GM12878 (cell line): Measurements from ENCODE around the gene BUB1B. TPM values are rescaled to one million over a fixed set of nuclear protein-coding genes. Genes with fewer than 3 reads are reported as not detected.

Experiments
- ATAC-seq: fragments of 200-7000 bp; cut with Tn5 transposase; 3 replicates; pipeline ENCODE4 v1.9.1; 2020; ENCODE audit warnings: mild to moderate bottlenecking, moderate library complexity
- BruUV-seq: library from RNA; stranded (reverse); fragments of 400-500 nt; replicated peaks from 2 replicates; lab custom pipeline; 2021; lab: Mats Ljungman, UMichigan
- CTCF ChIA-PET: fragments of 300-600 bp; sonication (Branson Sonifier 250); formaldehyde crosslinking; extraction: SDS; loops from one replicate; lab custom pipeline; 2021; ENCODE audit warnings: inconsistent platforms; lab: Yijun Ruan, JAX
- POLR2A ChIA-PET: fragments of 350-600 bp; formaldehyde crosslinking; extraction: SDS; loops from one replicate; lab custom pipeline; 2021; ENCODE audit warnings: inconsistent platforms; lab: Charles Lee
- RAD21 ChIA-PET: fragments of 300-600 bp; sonication (Branson Sonifier 250); formaldehyde crosslinking; loops from one replicate; lab custom pipeline; 2023; ENCODE audit warnings: antibody characterized with exemption; ENCODE audit not compliant: unreplicated experiment; lab: Charles Lee
- SMC1A ChIA-PET: fragments of 300-600 bp; sonication (Branson Sonifier 250); formaldehyde crosslinking; loops from one replicate; lab custom pipeline; 2023; ENCODE audit not compliant: unreplicated experiment, uncharacterized antibody; lab: Charles Lee
- DNase-seq: peaks from one replicate; pipeline ENCODE4 v3.0.0-alpha.2; 2011; ENCODE audit warnings: low read depth, low spot score
- FAIRE-seq: peaks from 3 replicates; lab custom pipeline; 2011; peaks lifted over from hg19 to GRCh38; lab: Jason Lieb, UNC
- H2AFZ ChIP-seq: 2 replicates; pipeline ENCODE4 v1.6.0; 2011; ENCODE audit warnings: low read depth, low read length, control low read depth; ENCODE audit not compliant: control insufficient read depth
- H3K27ac ChIP-seq: 2 replicates; pipeline ENCODE4 v1.5.1; 2011; ENCODE audit warnings: control low read depth; ENCODE audit not compliant: control insufficient read depth, insufficient read depth
- H3K27me3 ChIP-seq, 2 experiments: replicated peaks in 1 of 2; 2 replicates each; pipeline versions ENCODE4 v1.6.0 to v1.6.1; 2011; ENCODE audit warnings: low read length in 1 of 2; ENCODE audit not compliant: control insufficient read depth in 2 of 2, insufficient read depth in 2 of 2
- H3K36me3 ChIP-seq, 2 experiments: 2 replicates each; pipeline ENCODE4 v1.5.1; 2011; ENCODE audit warnings: low read length in 1 of 2; ENCODE audit not compliant: control insufficient read depth in 2 of 2, insufficient read depth in 2 of 2
- H3K4me1 ChIP-seq: 2 replicates; pipeline ENCODE4 v1.6.1; 2011; ENCODE audit warnings: mild to moderate bottlenecking, low read length, moderate library complexity, mixed read lengths; ENCODE audit not compliant: control insufficient read depth, insufficient read depth
- H3K4me2 ChIP-seq: 2 replicates; pipeline ENCODE4 v1.6.0; 2011; ENCODE audit warnings: control low read depth; ENCODE audit not compliant: control insufficient read depth, insufficient read depth
- H3K4me3 ChIP-seq: fragments of 200-600 bp; sonication (generic); 2 replicates; pipeline ENCODE4 v1.5.1; 2016
- H3K79me2 ChIP-seq: 2 replicates; pipeline ENCODE4 v1.6.0; 2011; ENCODE audit warnings: low read length; ENCODE audit not compliant: control insufficient read depth, insufficient read depth
- H3K9ac ChIP-seq: 2 replicates; pipeline ENCODE4 v1.8.0; 2011; ENCODE audit warnings: low read length, control low read depth, mixed read lengths; ENCODE audit not compliant: control insufficient read depth, insufficient read depth
- H3K9me3 ChIP-seq: replicated peaks from 3 replicates; pipeline ENCODE4 v1.5.1; 2011; ENCODE audit warnings: mild to moderate bottlenecking, low read length; ENCODE audit not compliant: control insufficient read depth, insufficient read depth
- H4K20me1 ChIP-seq: 2 replicates; pipeline ENCODE4 v1.6.0; 2011; ENCODE audit not compliant: control insufficient read depth, insufficient read depth
- BRCA1 ChIP-seq: IDR thresholded peaks from 2 replicates; pipeline ENCODE4 v1.6.1; 2011; ENCODE audit warnings: low read depth, low read length, improper control_type of control experiment
- FOXM1 ChIP-seq: IDR thresholded peaks from 2 replicates; pipeline ENCODE4 v1.6.1; 2012; ENCODE audit warnings: low read depth, mild to moderate bottlenecking, inconsistent platforms, low read length, moderate library complexity
- KDM1A ChIP-seq: fragments of 200-600 bp; sonication (generic); IDR thresholded peaks from 2 replicates; pipeline ENCODE4 v1.6.1; 2016; ENCODE audit warnings: borderline replicate concordance
- KLF5 ChIP-seq: fragments of 450-650 bp; IDR thresholded peaks from 2 replicates; pipeline ENCODE4 v1.6.1; 2014; ENCODE audit warnings: mild to moderate bottlenecking; ENCODE audit not compliant: partially characterized antibody
- MEF2B ChIP-seq: fragments of 450-650 bp; IDR thresholded peaks from 2 replicates; pipeline ENCODE4 v1.6.1; 2018; ENCODE audit warnings: mild to moderate bottlenecking, moderate library complexity; ENCODE audit not compliant: partially characterized antibody, poor library complexity, severe bottlenecking
- MTA3 ChIP-seq: IDR thresholded peaks from 2 replicates; pipeline ENCODE4 v1.6.1; 2012; ENCODE audit warnings: low read length, inconsistent platforms, borderline replicate concordance
- NRF1 ChIP-seq: conservative IDR thresholded peaks from 2 replicates; pipeline ENCODE4 v1.6.1; 2011; ENCODE audit warnings: mild to moderate bottlenecking, low read depth, low read length, improper control_type of control experiment
- RUNX3 ChIP-seq: IDR thresholded peaks from 2 replicates; pipeline ENCODE4 v1.6.1; 2012; ENCODE audit warnings: low read length, inconsistent platforms
- SPI1 ChIP-seq: IDR thresholded peaks from 2 replicates; pipeline ENCODE4 v1.6.1; 2011; ENCODE audit warnings: low read depth, mild to moderate bottlenecking, low read length, moderate library complexity, borderline replicate concordance; ENCODE audit not compliant: insufficient read depth
- SRF ChIP-seq, 2 experiments: IDR thresholded peaks; 2 replicates each; pipeline ENCODE4 v1.6.1; 2011; ENCODE audit warnings: low read depth in 2 of 2, low read length in 2 of 2, mild to moderate bottlenecking in 1 of 2, moderate library complexity in 1 of 2
- SUZ12 ChIP-seq: fragments of 200-600 bp; sonication (generic); IDR thresholded peaks from one replicate; pipeline ENCODE4 v1.6.1; 2018; ENCODE audit warnings: antibody characterized with exemption, mild to moderate bottlenecking; ENCODE audit not compliant: unreplicated experiment
- TAF1 ChIP-seq: IDR thresholded peaks from 2 replicates; pipeline ENCODE4 v1.6.1; 2011; ENCODE audit warnings: mild to moderate bottlenecking, low read depth, low read length, borderline replicate concordance
- TARDBP ChIP-seq: IDR thresholded peaks from 2 replicates; pipeline ENCODE4 v1.6.1; 2016; ENCODE audit warnings: borderline replicate concordance
- TCF7 ChIP-seq: IDR thresholded peaks from 2 replicates; pipeline ENCODE4 v1.6.1; 2014; ENCODE audit warnings: antibody characterized with exemption, borderline replicate concordance
- WRNIP1 ChIP-seq: IDR thresholded peaks from 2 replicates; pipeline ENCODE4 v1.6.1; 2011; ENCODE audit warnings: low read depth, low read length, improper control_type of control experiment, borderline replicate concordance
- ZBED1 ChIP-seq: IDR thresholded peaks from 2 replicates; pipeline ENCODE4 v1.6.1; 2016; ENCODE audit warnings: borderline replicate concordance
- ZBTB33 ChIP-seq: fragments of 450-650 bp; IDR thresholded peaks from 2 replicates; pipeline ENCODE4 v1.6.1; 2017; ENCODE audit warnings: mild to moderate bottlenecking
- WGBS: methylation state at CpG from one replicate; pipeline ENCODE4 v1.1.6; 2016; ENCODE audit warnings: low lambda C conversion rate; ENCODE audit not compliant: insufficient replicate concordance, insufficient coverage; ENCODE audit errors: missing lambda C conversion rate; 5-methylcytosine and 5-hydroxymethylcytosine counted together
- in situ Hi-C: fragments of 300-500 bp; cut with MboI; formaldehyde crosslinking; loops from 9 replicates; pipeline ENCODE4 v1.14.3; 2018; ENCODE audit warnings: mixed read lengths
- intact Hi-C: fragments of 100-400 bp; cut with micrococcal nuclease; formaldehyde crosslinking; loops from one replicate; pipeline ENCODE4 v1.14.2; 2022; ENCODE audit not compliant: unreplicated experiment
- polyA plus RNA-seq, 11 experiments: library from polyadenylated mRNA; depleted of rRNA in 4 of 11; unstranded in 6 of 11; stranded (reverse) in 5 of 11; fragments of >200 nt; fragmentation: Nextera tagmentation in 4 of 11; fragmentation: Illumina TruSeq in 1 of 11; extraction: Ambion mirVana in 4 of 11; extraction: Trizol in 1 of 11; gene quantifications; 1 replicate in 1 of 11; 2 replicates in 10 of 11; pipeline versions ENCODE4 v1.2.1 to v1.2.3, GENCODE V29; 2011 to 2016; ENCODE audit warnings: inconsistent platforms in 2 of 11, missing spikeins in 2 of 11, low read depth in 1 of 11
- total RNA-seq, 4 experiments: library from RNA; depleted of rRNA in 3 of 4; stranded (reverse); fragments of >200 nt in 3 of 4; fragmentation: Illumina TruSeq in 1 of 4; extraction: Trizol in 1 of 4; gene quantifications; 2 replicates each; pipeline versions ENCODE4 v1.2.1 to v1.2.3, GENCODE V29; 2013 to 2021
- TF ChIP-seq, protein P1 (sequence below): fragments of 450-650 bp; formaldehyde crosslinking; IDR thresholded peaks from 2 replicates; pipeline ENCODE4 v1.4.0; 2022; ENCODE audit warnings: mild to moderate bottlenecking, moderate library complexity
- TF ChIP-seq, protein P2 (sequence below): IDR thresholded peaks from 2 replicates; pipeline ENCODE4 v1.6.1; 2012; ENCODE audit warnings: low read depth, low read length, improper control_type of control experiment

The BUB1B gene
- total and polyA plus RNA-seq, 10 of the 15 experiments (the other 5 are each of a cell fraction or from before 2014, with no cell fraction given) = 29.1 to 98.6 (median 77.3) TPM

DNA sequence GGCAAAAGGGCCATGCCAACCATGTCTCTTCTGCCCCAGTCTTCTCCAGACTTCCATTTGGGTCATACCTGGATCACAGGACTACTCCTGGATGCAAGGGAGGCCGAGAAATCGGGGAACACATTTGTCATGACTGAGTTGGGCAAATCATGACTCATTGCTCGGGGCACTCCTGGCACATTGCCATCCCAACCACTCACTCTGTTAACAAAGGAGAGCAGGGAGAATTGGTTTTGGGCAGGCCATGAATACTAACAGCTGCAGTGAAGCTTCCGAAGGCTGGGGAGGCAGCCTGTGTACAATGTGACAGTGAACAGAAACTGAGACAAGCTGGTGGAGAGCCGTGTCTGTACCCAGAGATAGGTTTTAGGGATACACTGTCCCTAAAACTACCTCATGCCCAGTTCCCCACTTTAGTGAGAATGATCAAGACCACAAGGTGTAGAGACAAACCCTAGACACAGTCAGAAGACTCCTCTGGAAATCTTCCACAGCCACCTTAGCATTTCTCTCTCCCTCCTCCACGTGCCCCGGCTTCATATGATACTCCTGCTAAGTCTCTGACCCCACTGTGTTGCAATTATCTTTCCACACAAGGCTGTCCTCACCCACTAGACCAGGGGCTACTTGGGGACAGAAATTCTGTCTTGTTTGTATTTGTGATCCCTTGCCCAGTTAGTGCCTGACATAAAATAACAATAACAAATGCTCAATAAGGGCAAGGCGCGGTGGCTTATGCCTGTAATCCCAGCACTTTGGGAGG lies 10.5 kb upstream of the BUB1B start:
- no TSS peak for BruUV-seq
- Histone ChIP-seq H3K4me1 (peaks cover 2% of the 10 kb centered on the region), H4K20me1 (no peaks in the 10 kb centered on the region), H3K36me3 (no peaks in the 10 kb centered on the region), H3K9ac (no peak overlapping the region), H3K9me3 (no peaks in the 10 kb centered on the region), H3K27ac (no peak overlapping the region), H3K27me3 (no peaks in the 10 kb centered on the region), H3K79me2 (no peaks in the 10 kb centered on the region), H2AFZ (no peak overlapping the region), H3K4me3 (no peak overlapping the region), H3K4me2 (no peak overlapping the region)
- 59% methylated on average over 9 of the region's 9 CpGs for WGBS
- CTCF ChIA-PET = no interaction called here
- intact Hi-C loops (no loop called here), in situ Hi-C loops (no loop called here)
- no peak for TF ChIP-seq SRF (IDR thresholded peaks at IDR 0.05; ENCODE audit: low read depth in 2 of 2, low read length in 2 of 2)
- TF ChIP-seq, protein P1, sequence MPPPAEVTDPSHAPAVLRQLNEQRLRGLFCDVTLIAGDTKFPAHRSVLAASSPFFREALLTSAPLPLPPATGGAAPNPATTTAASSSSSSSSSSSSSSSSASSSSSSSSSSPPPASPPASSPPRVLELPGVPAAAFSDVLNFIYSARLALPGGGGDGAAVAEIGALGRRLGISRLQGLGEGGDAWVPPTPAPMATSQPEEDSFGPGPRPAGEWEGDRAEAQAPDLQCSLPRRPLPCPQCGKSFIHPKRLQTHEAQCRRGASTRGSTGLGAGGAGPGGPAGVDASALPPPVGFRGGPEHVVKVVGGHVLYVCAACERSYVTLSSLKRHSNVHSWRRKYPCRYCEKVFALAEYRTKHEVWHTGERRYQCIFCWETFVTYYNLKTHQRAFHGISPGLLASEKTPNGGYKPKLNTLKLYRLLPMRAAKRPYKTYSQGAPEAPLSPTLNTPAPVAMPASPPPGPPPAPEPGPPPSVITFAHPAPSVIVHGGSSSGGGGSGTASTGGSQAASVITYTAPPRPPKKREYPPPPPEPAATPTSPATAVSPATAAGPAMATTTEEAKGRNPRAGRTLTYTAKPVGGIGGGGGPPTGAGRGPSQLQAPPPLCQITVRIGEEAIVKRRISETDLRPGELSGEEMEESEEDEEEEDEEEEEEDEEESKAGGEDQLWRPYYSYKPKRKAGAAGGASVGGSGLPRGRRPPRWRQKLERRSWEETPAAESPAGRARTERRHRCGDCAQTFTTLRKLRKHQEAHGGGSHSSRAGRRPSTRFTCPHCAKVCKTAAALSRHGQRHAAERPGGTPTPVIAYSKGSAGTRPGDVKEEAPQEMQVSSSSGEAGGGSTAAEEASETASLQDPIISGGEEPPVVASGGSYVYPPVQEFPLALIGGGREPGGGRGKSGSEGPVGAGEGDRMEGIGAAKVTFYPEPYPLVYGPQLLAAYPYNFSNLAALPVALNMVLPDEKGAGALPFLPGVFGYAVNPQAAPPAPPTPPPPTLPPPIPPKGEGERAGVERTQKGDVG = no peak
- no peak for TF ChIP-seq KLF5
- no peak for TF ChIP-seq ZBTB33
- TF ChIP-seq SPI1 = no peak
- no peak for TF ChIP-seq MEF2B
- TF ChIP-seq WRNIP1 = no peak
- no peak for TF ChIP-seq BRCA1
- TF ChIP-seq KDM1A = no peak
- TF ChIP-seq TARDBP = no peak
- no peak for TF ChIP-seq NRF1
- TF ChIP-seq ZBED1 = no peak
- TF ChIP-seq SUZ12 = no peak
- TF ChIP-seq MTA3 = no peak
- TF ChIP-seq RUNX3 = no peak
- TF ChIP-seq, protein P2, sequence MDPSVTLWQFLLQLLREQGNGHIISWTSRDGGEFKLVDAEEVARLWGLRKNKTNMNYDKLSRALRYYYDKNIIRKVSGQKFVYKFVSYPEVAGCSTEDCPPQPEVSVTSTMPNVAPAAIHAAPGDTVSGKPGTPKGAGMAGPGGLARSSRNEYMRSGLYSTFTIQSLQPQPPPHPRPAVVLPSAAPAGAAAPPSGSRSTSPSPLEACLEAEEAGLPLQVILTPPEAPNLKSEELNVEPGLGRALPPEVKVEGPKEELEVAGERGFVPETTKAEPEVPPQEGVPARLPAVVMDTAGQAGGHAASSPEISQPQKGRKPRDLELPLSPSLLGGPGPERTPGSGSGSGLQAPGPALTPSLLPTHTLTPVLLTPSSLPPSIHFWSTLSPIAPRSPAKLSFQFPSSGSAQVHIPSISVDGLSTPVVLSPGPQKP = no peak
- TF ChIP-seq TAF1 = no peak
- no peak for TF ChIP-seq FOXM1
- TF ChIP-seq TCF7 = no peak
- DNase-seq = no peak
- SMC1A ChIA-PET = no interaction called here
- ATAC-seq = no peak
- RAD21 ChIA-PET = no interaction called here
- no peak for FAIRE-seq
- POLR2A ChIA-PET = no interaction called here
